ENCODE data around the gene SBNO1. TPM values are rescaled to one million over a fixed set of nuclear protein-coding genes. Genes with fewer than 3 reads are reported as not detected.

The SBNO1 gene
- total and polyA plus RNA-seq, 8 donors: 26.5 to 32.1 (median 28.8) TPM

GRCh38 chr12:123356159-123356670, 8.4 kb downstream of the SBNO1 start:
- DNase-seq (no peak), ATAC-seq (no peak)
- intact Hi-C loops (cut with DNase I): no loop called here
- H3K9me3 ChIP-seq: no peaks in the 10 kb centered on the region
- H3K36me3 ChIP-seq: peaks cover 0 to 20% of the 10 kb centered on the region in 2 donors
- H3K27ac ChIP-seq: no peak overlapping the region
- no peaks in the 10 kb centered on the region for H3K27me3 ChIP-seq
- H3K4me3 ChIP-seq: no peak overlapping the region
- H3K4me1 ChIP-seq: peaks cover 0 to 53% of the 10 kb centered on the region in 2 donors
- no peak for TF ChIP-seq CTCF (IDR thresholded peaks at IDR 0.05)

DNA sequence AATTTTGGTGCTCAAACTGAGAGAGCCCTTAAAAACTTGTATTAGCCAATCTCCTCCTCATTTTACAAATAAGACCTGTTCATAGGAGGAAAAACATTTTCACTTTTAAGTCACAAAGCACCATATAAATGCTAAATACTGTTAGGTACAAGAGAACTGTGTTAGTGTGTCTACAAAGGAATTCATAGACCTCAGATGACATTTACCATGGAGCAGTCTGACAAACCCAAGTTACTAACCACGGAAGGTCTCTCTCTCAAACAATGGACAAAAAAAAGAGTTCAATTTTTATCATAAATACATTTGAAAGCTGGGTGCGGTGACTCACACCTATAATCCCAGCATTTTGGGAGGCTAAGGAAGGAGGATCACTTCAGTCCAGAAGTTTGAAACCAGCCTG, 10.0 kb downstream of the SBNO1 start:
- intact Hi-C loops (cut with DNase I): no loop called here
- Histone ChIP-seq H3K27ac (no peak overlapping the region), H3K4me1 (peaks cover 0 to 43% of the 10 kb centered on the region in 2 donors), H3K36me3 (peaks cover 0 to 22% of the 10 kb centered on the region in 2 donors), H3K9me3 (no peaks in the 10 kb centered on the region), H3K4me3 (no peak overlapping the region), H3K27me3 (no peaks in the 10 kb centered on the region)
- DNase-seq (no peak), ATAC-seq (no peak)
- no peak for TF ChIP-seq CTCF (IDR thresholded peaks at IDR 0.05)

DNA sequence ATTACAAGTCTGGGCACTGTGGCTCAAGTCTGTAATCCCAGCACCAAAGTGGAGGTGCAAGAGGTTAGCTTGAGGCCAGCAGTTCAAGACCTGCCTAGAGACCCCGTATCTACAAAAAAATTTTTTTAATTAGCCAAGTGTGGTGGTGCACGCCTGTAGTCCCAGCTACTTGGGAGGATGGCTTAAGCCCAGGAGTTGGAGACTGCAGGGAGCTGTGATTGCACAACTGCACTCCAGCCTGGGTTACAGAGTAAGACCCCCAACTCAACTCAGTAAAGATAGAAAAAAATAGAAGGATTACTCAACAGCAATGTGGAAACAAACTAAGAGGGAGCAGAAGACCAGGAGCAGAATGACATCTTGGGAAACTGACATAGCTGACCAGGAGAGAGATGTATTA, 13.3 kb downstream of the SBNO1 start:
- DNase-seq: no peak
- Histone ChIP-seq H3K27ac (no peak overlapping the region), H3K27me3 (no peaks in the 10 kb centered on the region), H3K9me3 (no peaks in the 10 kb centered on the region), H3K4me3 (no peak overlapping the region), H3K36me3 (peaks cover 0 to 46% of the 10 kb centered on the region in 2 donors), H3K4me1 (peaks cover 0 to 48% of the 10 kb centered on the region in 2 donors)
- TF ChIP-seq CTCF (IDR thresholded peaks at IDR 0.05): no peak
- intact Hi-C loops (cut with DNase I): no loop called here
- no peak for ATAC-seq

DNA sequence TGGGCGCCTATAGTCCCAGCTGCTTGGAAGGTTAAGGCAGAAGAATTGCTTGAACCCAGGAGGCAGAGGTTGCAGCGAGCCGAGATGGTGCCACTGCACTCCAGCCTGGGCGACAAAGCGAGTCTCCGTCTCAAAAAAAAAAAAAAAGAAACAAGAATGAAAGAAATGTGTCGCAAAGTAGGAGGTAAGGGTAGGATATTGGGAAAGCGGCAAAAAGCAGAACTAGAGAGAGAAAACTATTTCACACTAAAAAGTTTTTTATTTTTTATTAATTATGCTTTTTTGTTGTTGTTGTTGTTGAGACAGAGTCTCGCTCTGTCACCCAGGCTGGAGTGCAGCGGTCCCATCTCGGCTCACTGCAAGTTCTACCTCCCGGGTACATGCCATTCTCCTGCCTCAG, 17.7 kb downstream of the SBNO1 start:
- Histone ChIP-seq H3K4me3 (no peak overlapping the region), H3K9me3 (no peaks in the 10 kb centered on the region), H3K36me3 (peaks cover 0 to 79% of the 10 kb centered on the region in 2 donors), H3K27me3 (no peaks in the 10 kb centered on the region), H3K27ac (peak overlapping the region in 1 of 2 donors; percentile 70), H3K4me1 (peaks cover 0 to 16% of the 10 kb centered on the region in 2 donors)
- DNase-seq: no peak
- intact Hi-C loops (cut with DNase I): no loop called here
- ATAC-seq: no peak
- TF ChIP-seq CTCF (IDR thresholded peaks at IDR 0.05): no peak

- Histone ChIP-seq H3K9me3 (no peaks in the 10 kb centered on the region), H3K4me3 (no peak overlapping the region), H3K27ac (no peak overlapping the region), H3K27me3 (no peaks in the 10 kb centered on the region), H3K36me3 (peaks cover 0 to 93% of the 10 kb centered on the region in 2 donors), H3K4me1 (peaks cover 0 to 12% of the 10 kb centered on the region in 2 donors)
- intact Hi-C loops (cut with DNase I): no loop called here
- TF ChIP-seq CTCF (IDR thresholded peaks at IDR 0.05): no peak
- DNase-seq: no peak
- ATAC-seq: no peak
Measured at GRCh38 chr12:123344086-123344485, 20.6 kb downstream of the SBNO1 start.

Data from left lung (tissue), 10 donors.